HL-60 (cell line): ENCODE results near the gene DDX39A.

ENCODE experiments used
- CTCF ChIP-seq: IDR thresholded peaks from one replicate; pipeline ENCODE4 v1.5.1; 2011; ENCODE audit warnings: low read length, control low read depth, inconsistent platforms; ENCODE audit not compliant: insufficient read depth
- GABPA ChIP-seq: IDR thresholded peaks from 2 replicates; pipeline ENCODE4 v1.6.1; 2012; ENCODE audit warnings: low read depth
- POLR2AphosphoS5 ChIP-seq: IDR thresholded peaks from 2 replicates; pipeline ENCODE4 v1.6.1; 2012; ENCODE audit warnings: low read depth
- REST ChIP-seq: IDR thresholded peaks from 2 replicates; pipeline ENCODE4 v1.6.1; 2012; ENCODE audit warnings: low read depth; ENCODE audit not compliant: insufficient replicate concordance

- TF ChIP-seq CTCF (no peak), POLR2AphosphoS5 (no peak), REST (no peak), GABPA (no peak)
Measured at GRCh38 chr19:14467816-14468215, 48.7 kb upstream of the DDX39A start.
